Mucosa of descending colon (tissue), 3 donors: Measurements from ENCODE around the gene HYOU1. TPM values are rescaled to one million over a fixed set of nuclear protein-coding genes. Genes with fewer than 3 reads are reported as not detected.

ENCODE experiments used
- ATAC-seq: fragments of 200-7000 bp; cut with Tn5 transposase; one replicate; pipeline ENCODE4 v1.9.1; 2020; ENCODE audit warnings: mild to moderate bottlenecking, moderate library complexity
- DNase-seq, 3 donors: peaks; one replicate each; pipeline ENCODE4 v3.0.0-alpha.2; 2020
- H3K36me3 ChIP-seq: fragments of 200-600 bp; one replicate; pipeline ENCODE4 v1.8.0; 2021; ENCODE audit warnings: low read depth, mild to moderate bottlenecking
- H3K4me1 ChIP-seq: fragments of 200-600 bp; one replicate; pipeline ENCODE4 v1.8.0; 2021; ENCODE audit warnings: low read depth, mild to moderate bottlenecking
- H3K4me3 ChIP-seq: fragments of 200-600 bp; one replicate; pipeline ENCODE4 v1.8.0; 2021; ENCODE audit warnings: mild to moderate bottlenecking
- H3K9me3 ChIP-seq: fragments of 200-600 bp; one replicate; pipeline ENCODE4 v1.8.0; 2021; ENCODE audit warnings: mild to moderate bottlenecking
- CTCF ChIP-seq: fragments of 200-600 bp; IDR thresholded peaks from one replicate; pipeline ENCODE4 v1.8.0; 2022; ENCODE audit warnings: antibody characterized with exemption, mild to moderate bottlenecking
- intact Hi-C, 2 donors: fragments of 100-400 bp; cut with DNase I in 1 of 2; cut with micrococcal nuclease in 1 of 2; formaldehyde crosslinking; loops; one replicate each; pipeline versions ENCODE4 v1.11.0 to v1.11.1; 2022; cut with DNase I, micrococcal nuclease
- total RNA-seq, 3 donors: library from RNA; stranded (reverse); fragmentation: NEBNext Ultra II Directional in 2 of 3; extraction: Animal tissue kit (Norgen Biotek cat#: 25700) in 2 of 3; gene quantifications; one replicate each; pipeline versions ENCODE4 v1.2.1 to v1.2.4, GENCODE V29; 2021 to 2023
- donor health status: DM: no; HTN: no; CAD: no; lungs with moderate emphysema.
- donor health status: DM: no; HTN: no; CAD: no.
- donor health status: DM: no; HTN: yes; CAD: no.

The HYOU1 gene
- total RNA-seq, 3 donors from 2014 or later, result 82.0 to 119 (median 101) TPM

- H3K9me3 ChIP-seq, result no peaks in the 10 kb centered on the region
- peaks cover 14% of the 10 kb centered on the region for H3K36me3 ChIP-seq
- DNase-seq (peak in 1 of 3 donors; percentile 39), ATAC-seq (no peak)
- no peak overlapping the region for H3K4me3 ChIP-seq
- H3K4me1 ChIP-seq, result peaks cover 9% of the 10 kb centered on the region
- intact Hi-C loops, result no loop called here
- TF ChIP-seq CTCF, result no peak
Observed at GRCh38 chr11:119051440-119052162, 5.4 kb downstream of the HYOU1 start.

- no peak for TF ChIP-seq CTCF
- peak in 1 of 3 donors; percentile 37 for DNase-seq
- H3K4me1 ChIP-seq, result no peaks in the 10 kb centered on the region
Observed at GRCh38 chr11:119049081-119049480, 7.9 kb downstream of the HYOU1 start.

GRCh38 chr11:119048644-119049043, 8.4 kb downstream of the HYOU1 start:
- Histone ChIP-seq H3K36me3 (peaks cover 14% of the 10 kb centered on the region), H3K4me3 (no peak overlapping the region), H3K9me3 (no peaks in the 10 kb centered on the region), H3K4me1 (no peaks in the 10 kb centered on the region)
- TF ChIP-seq CTCF, result no peak
- intact Hi-C loops, result no loop called here
- ATAC-seq (no peak), DNase-seq (no peak)

More at GRCh38 chr11:119049081-119049480, 7.9 kb downstream of the HYOU1 start:
- intact Hi-C loops, result no loop called here
- ATAC-seq, result no peak
- Histone ChIP-seq H3K9me3 (no peaks in the 10 kb centered on the region), H3K36me3 (peaks cover 14% of the 10 kb centered on the region), H3K4me3 (no peak overlapping the region)

GRCh38 chr11:119047205-119047604, 9.8 kb downstream of the HYOU1 start:
- no peaks in the 10 kb centered on the region for H3K9me3 ChIP-seq
- ATAC-seq, result no peak
- DNase-seq, result peak in 1 of 3 donors; percentile 9
- intact Hi-C loops, result no loop called here
- peaks cover 14% of the 10 kb centered on the region for H3K36me3 ChIP-seq
- H3K4me1 ChIP-seq, result no peaks in the 10 kb centered on the region
- no peak for TF ChIP-seq CTCF
- H3K4me3 ChIP-seq, result no peak overlapping the region

- intact Hi-C loops, result no loop called here
- Histone ChIP-seq H3K9me3 (no peaks in the 10 kb centered on the region), H3K36me3 (peaks cover 14% of the 10 kb centered on the region)
Observed at GRCh38 chr11:119046489-119046888, 10.5 kb downstream of the HYOU1 start.

More at GRCh38 chr11:119046489-119046888, 10.5 kb downstream of the HYOU1 start:
- Histone ChIP-seq H3K4me3 (no peak overlapping the region), H3K4me1 (no peaks in the 10 kb centered on the region)
- ATAC-seq, result no peak
- DNase-seq, result peak in 1 of 3 donors; percentile 21
- TF ChIP-seq CTCF, result no peak
